IPS-18c (cell line): ENCODE data around the gene PSMA5.

Source experiments
- H3K4me3 ChIP-seq: 2 replicates; pipeline ENCODE4 v1.7.0; 2013; ENCODE audit warnings: low read depth, mild to moderate bottlenecking, low read length, moderate library complexity; ENCODE audit not compliant: insufficient read depth
- H3K9me3 ChIP-seq: one replicate; pipeline ENCODE4 v1.6.1; 2013; ENCODE audit warnings: mild to moderate bottlenecking, low read length, moderate library complexity; ENCODE audit not compliant: control insufficient read depth, insufficient read depth

PSMA5 gene

DNA sequence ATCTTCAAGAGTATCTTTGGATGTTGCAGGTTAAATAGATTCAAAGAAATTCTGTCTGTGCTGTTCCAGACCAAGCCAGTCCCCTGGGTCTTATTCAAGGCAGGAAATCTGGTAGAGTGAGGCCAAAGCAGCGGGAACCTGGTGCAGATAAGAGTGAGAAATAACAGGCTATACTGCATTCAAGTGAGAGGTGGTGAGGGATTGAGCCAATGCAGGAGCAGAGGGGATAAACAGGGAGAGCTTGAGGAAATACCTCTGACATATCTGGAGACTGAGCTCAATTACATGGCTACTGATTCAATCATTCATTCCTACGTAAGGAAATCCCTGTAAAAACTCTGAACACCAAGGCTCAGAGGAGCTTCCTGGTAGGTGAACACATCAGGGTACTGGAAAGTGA, 17.2 kb upstream of the PSMA5 start:
- H3K4me3 ChIP-seq: no peak overlapping the region

DNA sequence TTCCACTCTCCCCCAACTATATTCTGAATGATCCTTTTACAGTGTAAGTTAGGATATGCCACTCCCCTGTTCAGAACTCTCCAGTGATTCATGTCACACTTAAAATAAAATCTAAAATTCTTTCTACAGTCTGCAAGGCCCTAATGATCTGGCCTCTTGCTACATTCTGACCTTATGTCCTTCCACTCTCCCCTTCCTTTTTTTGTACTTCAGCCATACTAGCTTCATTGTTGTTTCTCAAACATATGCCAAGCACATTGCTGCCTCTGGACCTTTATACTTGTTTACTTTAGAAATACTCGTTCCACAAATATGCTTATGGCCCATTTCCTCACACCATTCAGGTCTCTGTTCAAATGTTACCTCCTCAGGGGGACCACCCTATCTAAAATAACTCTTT, 14.8 kb upstream of the PSMA5 start:
- no peak overlapping the region for H3K4me3 ChIP-seq
- peaks cover 2% of the 10 kb centered on the region for H3K9me3 ChIP-seq

More for the DNA sequence above, 17.2 kb upstream of the PSMA5 start:
- H3K9me3 ChIP-seq: peaks cover 2% of the 10 kb centered on the region

DNA sequence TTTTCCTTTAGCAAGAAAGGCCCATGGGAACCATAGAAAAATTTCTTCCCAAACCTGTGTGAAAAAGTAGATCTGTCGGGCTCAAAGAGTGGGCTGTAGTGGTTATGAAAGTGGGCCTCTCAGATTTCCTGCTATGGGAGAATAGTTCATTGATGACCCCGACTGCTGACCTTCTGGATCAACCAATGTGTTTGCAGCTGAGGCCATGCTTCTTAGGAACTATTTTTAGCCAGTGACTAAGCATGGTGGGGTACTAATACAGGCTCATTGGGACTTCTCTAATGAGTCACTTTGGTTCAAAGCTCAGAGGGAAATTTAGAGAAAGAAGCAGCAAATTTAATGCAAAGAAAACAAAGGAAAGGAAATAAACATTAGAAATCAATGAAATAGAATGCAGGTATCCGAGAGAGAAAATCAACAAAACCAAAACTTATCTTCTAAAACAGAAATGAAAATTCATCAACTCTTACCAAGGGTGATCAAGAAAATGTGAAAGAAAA, 12.6 kb upstream of the PSMA5 start:
- no peak overlapping the region for H3K4me3 ChIP-seq
- peaks cover 5% of the 10 kb centered on the region for H3K9me3 ChIP-seq

DNA sequence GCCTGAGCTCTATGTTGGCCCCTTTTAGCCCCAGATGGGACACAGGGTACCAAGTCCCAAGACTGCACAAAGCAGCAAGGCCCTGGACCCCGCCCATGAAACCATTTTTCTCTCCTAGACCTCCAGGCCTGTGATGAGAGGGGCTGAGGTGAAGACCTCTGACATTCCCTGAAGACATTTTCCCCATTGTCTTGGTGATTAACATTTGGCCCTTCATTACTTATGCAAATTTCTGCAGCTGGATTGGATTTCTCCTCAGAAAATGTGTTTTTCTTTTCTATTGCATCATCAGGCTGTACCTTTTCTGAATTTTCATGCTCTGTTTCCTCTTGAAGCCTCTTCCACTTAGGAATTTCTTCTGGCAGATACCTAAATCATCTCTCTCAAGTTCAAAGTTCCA, 8.2 kb upstream of the PSMA5 start:
- Histone ChIP-seq H3K9me3 (peaks cover 5% of the 10 kb centered on the region), H3K4me3 (no peak overlapping the region)

DNA sequence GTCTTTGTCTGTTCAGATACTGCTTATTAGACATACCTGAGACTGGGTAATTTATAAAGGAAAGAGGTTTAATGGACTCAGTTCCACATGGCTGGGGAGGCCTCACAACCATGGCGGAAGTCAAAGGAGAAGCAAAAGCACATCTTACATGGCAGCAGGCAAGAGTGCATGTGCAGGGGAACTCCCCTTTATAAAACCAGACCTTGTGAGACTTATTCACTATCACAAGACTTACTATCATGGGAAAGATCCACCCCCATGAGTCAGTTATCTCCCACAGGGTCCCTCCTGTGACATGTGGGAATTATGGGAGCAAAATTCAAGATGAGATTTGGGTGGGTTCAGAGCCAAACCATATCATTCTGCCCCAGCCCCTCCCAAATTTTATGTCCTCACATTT, 7.1 kb upstream of the PSMA5 start:
- Histone ChIP-seq H3K4me3 (no peak overlapping the region), H3K9me3 (peaks cover 5% of the 10 kb centered on the region)

DNA sequence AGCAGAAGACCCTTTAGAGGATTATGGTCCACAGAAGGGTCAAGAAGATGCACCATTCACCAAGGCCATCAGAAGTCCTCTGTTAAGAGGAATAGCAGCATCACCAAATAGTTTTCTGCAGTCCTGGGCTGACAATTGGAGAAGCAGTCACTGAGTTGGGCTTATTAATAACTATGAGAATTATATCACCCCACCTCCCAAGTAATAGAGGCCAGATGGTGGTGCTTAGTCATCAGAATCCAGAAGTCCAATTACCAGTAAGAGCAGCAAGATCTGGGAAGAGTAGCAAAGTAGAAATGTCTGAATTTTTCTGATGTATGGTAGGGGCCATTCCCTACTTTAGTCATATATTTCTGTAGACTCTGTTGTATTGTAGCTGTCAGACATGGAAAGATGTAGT, 6.1 kb upstream of the PSMA5 start:
- Histone ChIP-seq H3K9me3 (peaks cover 5% of the 10 kb centered on the region), H3K4me3 (no peak overlapping the region)

DNA sequence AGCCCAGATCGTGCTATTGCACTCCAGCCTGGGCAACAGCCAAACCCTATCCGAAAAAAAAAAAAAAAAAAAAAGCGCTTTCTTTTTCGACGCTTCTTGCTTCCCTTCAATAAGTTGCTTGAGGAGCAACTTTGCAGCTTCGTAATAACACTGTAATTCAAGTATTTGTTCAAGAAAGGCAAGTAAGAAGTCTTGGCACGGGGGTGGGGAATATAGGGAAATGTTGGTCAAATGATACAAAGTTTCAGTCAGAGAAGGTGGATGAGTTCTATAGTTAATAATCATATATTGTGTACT, 871 bp upstream of the PSMA5 start:
- H3K9me3 ChIP-seq: no peaks in the 10 kb centered on the region

DNA sequence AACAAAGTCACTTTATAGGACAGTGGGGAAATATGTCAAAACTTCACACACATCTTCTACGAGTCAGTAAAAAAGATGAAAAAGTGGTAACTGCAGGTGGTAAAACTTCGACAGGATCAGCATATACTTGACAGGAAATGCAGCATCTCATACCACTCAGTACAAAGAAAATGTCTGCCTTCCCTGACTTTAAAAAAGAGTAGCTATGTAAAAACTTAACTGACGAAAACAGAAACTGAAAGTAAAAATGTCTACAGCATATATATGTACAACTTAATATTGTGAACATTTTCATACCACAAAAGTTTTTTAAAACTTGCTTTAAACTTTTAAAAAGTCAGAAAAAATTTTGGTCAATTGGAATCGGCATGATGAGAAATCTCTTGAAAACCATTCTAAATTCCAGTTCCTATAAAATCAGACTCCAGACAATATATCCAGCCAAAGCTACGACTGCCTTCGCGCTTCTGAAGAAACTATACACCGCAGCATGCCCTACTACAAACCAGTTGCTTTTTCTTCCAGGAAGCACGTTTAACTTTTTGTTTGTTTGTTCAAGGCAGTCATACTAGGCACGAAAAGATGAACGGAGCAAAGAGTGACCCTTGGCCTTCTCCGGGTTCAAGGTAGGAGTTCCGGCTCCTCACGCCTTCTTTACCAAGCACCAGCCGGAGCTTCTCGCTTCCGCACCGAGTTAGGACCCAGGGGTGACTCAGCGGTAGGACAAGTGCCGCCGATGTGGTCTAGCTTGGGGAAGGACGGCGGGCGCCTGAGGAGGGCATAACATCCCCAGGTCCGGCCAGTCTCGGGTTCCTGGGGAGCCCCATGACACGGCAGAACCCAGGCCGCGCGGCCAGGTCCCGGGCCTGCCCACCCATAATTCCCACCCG, 612 bp downstream of the PSMA5 start:
- Histone ChIP-seq H3K4me3 (peak overlapping the region; percentile 92), H3K9me3 (no peaks in the 10 kb centered on the region)

More for the DNA sequence above, 871 bp upstream of the PSMA5 start:
- peak overlapping the region; percentile 92 for H3K4me3 ChIP-seq

DNA sequence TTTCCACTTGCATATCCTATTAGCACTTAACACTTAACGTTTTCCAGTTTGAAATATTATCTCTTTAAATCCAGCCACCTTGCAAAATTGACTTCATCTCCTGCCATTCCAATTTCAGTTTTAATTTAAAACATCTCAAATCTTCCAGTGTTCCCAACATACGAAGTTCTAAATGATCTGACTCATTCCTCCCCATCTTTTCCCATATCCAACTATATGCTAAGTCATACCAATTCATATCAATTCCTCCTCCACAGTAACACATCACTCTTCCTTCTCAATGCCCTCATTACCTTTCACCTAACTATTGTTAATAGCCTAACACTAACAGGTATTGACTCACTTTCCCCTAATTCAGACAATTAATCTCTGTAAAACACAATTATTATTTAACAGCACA, 2.8 kb downstream of the PSMA5 start:
- no peak overlapping the region for H3K4me3 ChIP-seq
- no peaks in the 10 kb centered on the region for H3K9me3 ChIP-seq

DNA sequence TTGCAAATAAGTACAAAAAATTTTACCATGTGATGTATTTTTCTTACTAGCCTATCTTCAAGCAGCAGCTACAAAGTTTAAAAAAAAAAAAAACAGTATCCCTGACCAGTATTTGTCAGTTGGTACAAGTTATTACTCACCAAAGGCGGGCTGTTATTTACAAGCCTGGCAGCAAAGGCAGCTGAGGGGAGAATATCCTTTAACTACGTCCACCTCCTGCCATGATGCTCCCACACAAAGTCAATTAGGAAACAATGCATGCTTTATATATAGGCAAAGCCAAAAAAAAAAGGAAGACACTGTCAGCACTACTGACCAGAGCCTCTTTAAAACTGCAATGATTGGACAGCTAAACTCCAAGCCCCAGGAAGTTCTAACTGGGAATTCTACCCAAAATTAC, 13.7 kb downstream of the PSMA5 start:
- H3K9me3 ChIP-seq: no peaks in the 10 kb centered on the region
- no peak overlapping the region for H3K4me3 ChIP-seq

DNA sequence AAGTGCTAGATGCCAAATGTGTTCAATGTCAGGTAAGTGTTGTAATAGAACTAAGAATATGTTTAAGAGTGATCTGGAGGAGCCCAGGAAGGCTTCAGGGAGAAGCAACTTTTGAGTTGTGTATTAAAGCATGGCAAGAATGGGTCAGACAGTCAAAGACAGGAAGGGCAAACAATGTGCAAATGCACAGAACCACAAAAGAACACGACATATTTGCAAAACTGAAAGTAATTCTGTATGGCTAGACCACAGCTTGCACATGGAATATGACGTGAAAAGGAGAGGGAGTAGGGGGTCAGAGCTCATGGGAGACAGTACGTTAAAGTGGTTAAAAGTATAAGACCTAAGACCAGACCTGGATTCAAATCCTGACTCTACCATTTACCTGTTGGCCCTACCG, 21.4 kb downstream of the PSMA5 start:
- H3K4me3 ChIP-seq: no peak overlapping the region
- no peaks in the 10 kb centered on the region for H3K9me3 ChIP-seq

DNA sequence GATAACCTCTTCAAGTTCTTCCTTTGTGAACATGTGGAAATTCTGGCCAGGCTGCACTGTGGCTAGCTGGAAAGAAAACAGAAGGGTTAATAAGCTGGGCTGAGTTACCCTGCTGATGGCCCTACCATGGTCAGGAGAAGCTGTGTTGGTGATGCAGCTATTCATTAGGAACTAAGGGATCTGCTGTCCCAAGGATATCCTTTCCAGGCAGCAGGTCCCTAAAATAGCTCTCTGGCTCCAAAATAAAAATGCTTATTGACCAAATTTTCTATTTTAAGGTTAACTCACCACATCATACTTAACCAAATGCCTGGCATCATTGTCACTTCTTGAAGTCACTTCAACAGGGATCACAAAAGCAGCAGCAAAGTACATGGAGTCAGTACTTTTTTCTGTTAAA, 24.2 kb downstream of the PSMA5 start:
- Histone ChIP-seq H3K9me3 (no peaks in the 10 kb centered on the region), H3K4me3 (no peak overlapping the region)

DNA sequence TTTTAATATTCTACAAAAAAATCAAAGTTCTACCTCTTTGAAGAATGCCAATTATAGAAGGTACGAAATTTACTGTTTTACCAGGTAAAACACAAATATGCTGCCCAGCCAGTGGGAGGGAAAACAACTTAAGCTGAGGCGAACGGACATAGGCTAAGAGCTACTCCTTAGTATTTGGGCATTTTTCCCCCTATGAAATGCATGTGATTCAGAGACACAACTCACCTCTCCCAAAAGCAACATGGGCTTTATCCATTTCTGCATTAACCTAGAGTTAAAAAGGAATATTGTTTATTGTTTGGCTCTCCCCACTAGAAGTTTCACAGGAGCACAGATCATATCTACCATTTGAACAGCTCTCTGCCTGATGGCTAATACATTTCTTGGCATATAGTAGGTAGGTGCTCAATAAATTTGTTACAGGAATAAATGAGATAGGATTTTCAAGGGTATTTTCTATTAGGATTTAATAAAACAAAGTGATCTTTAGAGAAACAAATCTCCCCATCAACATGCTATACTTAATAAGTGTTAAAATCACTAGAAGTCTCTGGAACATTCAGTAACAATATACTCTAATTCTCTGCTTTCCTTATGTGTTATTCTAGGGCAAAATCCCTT, 26.1 kb downstream of the PSMA5 start:
- Histone ChIP-seq H3K9me3 (no peaks in the 10 kb centered on the region), H3K4me3 (no peak overlapping the region)

DNA sequence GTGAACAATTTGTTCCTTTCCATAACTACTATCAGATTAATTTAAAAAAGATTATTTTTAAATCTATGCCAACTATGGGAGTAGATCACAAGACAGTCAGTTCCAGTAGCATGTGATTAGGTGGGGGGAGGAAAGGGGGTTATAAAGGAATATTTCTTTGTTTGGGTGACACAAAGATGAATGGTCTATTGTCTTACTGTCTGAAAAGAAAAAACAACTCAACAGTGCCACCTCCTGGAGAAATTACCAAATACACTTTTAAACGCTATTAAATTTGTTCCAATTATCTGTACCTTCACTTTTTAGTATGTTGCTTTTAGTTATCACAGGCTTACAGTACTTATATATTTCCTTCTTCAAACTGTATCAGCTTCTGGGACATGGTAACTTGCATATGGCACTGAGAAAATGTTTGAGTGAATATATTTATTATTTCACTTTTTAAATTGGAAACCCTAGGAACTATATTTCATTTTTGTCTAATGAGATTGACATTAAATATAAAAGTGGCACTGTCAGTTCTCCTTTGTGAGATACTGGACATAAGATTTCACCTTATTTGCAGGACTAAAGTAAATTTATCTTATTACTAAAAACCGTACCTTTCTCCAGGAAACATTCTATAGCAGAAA, 26.8 kb downstream of the PSMA5 start:
- H3K4me3 ChIP-seq: no peak overlapping the region
- no peaks in the 10 kb centered on the region for H3K9me3 ChIP-seq

DNA sequence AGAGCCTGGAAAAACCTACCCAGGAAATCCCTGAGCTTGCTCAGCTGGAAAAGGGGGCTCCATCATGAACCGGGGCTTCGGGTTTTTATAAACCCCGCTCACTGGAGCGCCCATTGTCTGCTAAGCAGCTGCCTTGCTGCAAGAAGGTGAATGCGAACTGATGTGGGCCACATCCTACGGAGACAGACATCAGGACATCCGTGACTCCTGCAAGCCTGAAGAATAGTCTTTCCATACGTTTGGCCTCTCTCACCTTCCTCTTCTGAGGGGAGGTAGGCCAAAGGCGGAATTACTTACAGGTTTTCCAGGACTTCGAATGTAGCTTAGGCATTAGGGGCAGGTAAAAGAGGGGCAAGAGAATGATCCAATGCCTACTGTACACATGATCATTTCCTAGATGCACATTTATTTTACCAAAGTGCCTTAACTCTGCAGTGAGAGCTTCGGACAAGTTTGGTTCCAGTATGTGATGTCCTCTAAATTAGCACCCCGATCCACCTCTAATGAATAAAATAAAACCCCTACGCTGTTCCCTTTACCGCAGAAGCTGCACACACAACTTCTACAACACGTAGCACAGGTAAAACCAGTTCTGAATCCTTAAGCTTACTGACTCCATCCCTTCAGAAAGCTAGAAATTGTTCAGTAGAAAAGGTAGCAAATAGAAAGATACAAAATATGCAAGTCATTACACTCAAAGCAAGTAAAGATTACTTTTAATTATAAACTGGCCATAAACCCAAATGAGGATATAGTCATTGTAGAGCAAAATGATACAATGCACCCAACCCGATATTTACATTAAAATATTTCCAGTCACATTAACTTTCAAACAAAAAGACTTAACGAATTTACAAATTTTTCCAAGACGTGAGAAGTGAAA, 27.7 kb downstream of the PSMA5 start:
- Histone ChIP-seq H3K9me3 (no peaks in the 10 kb centered on the region), H3K4me3 (peak overlapping the region; percentile 38)

DNA sequence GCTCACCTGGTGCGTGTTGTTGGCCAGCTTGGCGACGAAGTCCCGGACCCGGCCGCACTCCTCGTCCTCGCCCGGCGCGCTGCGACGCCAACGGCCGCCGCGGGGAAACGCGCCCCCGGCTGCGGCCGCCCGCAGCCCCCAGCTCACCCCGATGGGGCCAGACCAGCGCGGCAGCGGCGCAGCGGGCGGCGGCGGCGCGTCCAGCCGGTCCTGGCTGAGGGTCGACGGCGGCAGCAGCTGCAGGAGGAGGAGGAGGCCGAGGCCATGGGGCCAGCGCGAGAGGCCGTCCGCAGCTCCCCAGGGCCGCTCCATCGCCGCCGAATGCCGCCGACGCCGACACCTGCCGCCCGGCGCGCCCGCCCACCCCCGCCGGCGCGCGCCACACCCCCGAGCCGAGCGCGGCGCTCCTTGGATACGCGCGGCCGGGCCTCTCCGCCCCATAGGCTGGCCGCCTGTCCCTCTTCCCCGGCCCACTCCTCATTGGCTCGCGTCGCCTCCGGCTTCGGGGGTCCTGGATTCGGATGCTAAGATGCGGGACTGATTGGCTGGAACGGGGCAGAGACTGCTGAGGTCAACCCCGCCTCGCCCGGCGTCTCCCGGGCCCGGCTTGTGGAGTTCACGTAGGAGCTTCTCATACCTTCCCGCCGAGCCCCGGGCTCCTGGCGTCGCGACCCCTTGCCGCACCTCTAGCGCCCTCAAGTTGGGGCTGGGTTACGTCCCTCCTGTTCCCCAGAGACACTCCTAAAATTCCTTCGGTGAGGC, 28.5 kb downstream of the PSMA5 start, which contains the start of gene SORT1:
Gene SORT1, minus strand, starts transcription at position 338 of the 762 bp plus-strand sequence. Its CDS starts 26 bp downstream, at position 312.
- Histone ChIP-seq H3K4me3 (peak within 1 kb of the TSS; percentile 56), H3K9me3 (no peaks in the 10 kb centered on the region)
